Astrocyte (in vitro differentiated cells and primary cell): Measurements from ENCODE around the gene MT1M. TPM values are rescaled to one million over a fixed set of nuclear protein-coding genes. Genes with fewer than 3 reads are reported as not detected.

Experiments used
- DNase-seq: peaks from one replicate; pipeline ENCODE4 v3.0.0-alpha.2; 2010; ENCODE audit warnings: low read depth
- FAIRE-seq: peaks from 2 replicates; lab custom pipeline; 2011; peaks lifted over from hg19 to GRCh38; lab: Jason Lieb, UNC
- H2AFZ ChIP-seq: 2 replicates; pipeline ENCODE4 v1.6.0; 2012; ENCODE audit warnings: low read depth, low read length, inconsistent platforms
- H3K27ac ChIP-seq: 2 replicates; pipeline ENCODE4 v1.5.1; 2011; ENCODE audit warnings: low read depth, low read length, inconsistent platforms
- H3K27me3 ChIP-seq: 2 replicates; pipeline ENCODE4 v1.6.0; 2011; ENCODE audit warnings: low read length, inconsistent platforms; ENCODE audit not compliant: insufficient read depth
- H3K36me3 ChIP-seq: 2 replicates; pipeline ENCODE4 v1.5.1; 2011; ENCODE audit warnings: low read length, inconsistent platforms; ENCODE audit not compliant: insufficient read depth
- H3K4me1 ChIP-seq: 2 replicates; pipeline ENCODE4 v1.5.1; 2011; ENCODE audit warnings: low read length, inconsistent platforms; ENCODE audit not compliant: insufficient read depth
- H3K4me2 ChIP-seq: 2 replicates; pipeline ENCODE4 v1.6.0; 2012; ENCODE audit warnings: low read length, inconsistent platforms
- H3K4me3 ChIP-seq: 2 replicates; pipeline ENCODE4 v1.5.1; 2011; ENCODE audit warnings: low read depth, mild to moderate bottlenecking, low read length, inconsistent platforms; ENCODE audit not compliant: insufficient read depth
- H3K79me2 ChIP-seq: 2 replicates; pipeline ENCODE4 v1.6.0; 2012; ENCODE audit warnings: mild to moderate bottlenecking, low read length, inconsistent platforms; ENCODE audit not compliant: insufficient read depth
- H3K9ac ChIP-seq: 2 replicates; pipeline ENCODE4 v1.6.0; 2012; ENCODE audit warnings: mild to moderate bottlenecking, low read length, inconsistent platforms
- H3K9me3 ChIP-seq: 2 replicates; pipeline ENCODE4 v1.5.1; 2012; ENCODE audit warnings: low read depth, mild to moderate bottlenecking, low read length, inconsistent platforms; ENCODE audit not compliant: insufficient read depth
- H4K20me1 ChIP-seq: 2 replicates; pipeline ENCODE4 v1.6.0; 2012; ENCODE audit warnings: low read length, inconsistent platforms; ENCODE audit not compliant: insufficient read depth
- H3K27ac Mint-ChIP-seq: one replicate; pipeline ENCODE4 v1.8.0; 2021; ENCODE audit warnings: mild to moderate bottlenecking, mixed read lengths; ENCODE audit not compliant: unreplicated experiment
- H3K27me3 Mint-ChIP-seq: one replicate; pipeline ENCODE4 v1.8.0; 2021; ENCODE audit warnings: low read depth, mixed read lengths; ENCODE audit not compliant: unreplicated experiment
- H3K36me3 Mint-ChIP-seq: one replicate; pipeline ENCODE4 v1.8.0; 2021; ENCODE audit warnings: low read depth, mixed read lengths; ENCODE audit not compliant: unreplicated experiment
- H3K4me1 Mint-ChIP-seq: one replicate; pipeline ENCODE4 v1.8.0; 2021; ENCODE audit warnings: low read depth, mixed read lengths; ENCODE audit not compliant: unreplicated experiment
- H3K4me3 Mint-ChIP-seq: one replicate; pipeline ENCODE4 v1.8.0; 2021; ENCODE audit warnings: mild to moderate bottlenecking, moderate library complexity, mixed read lengths; ENCODE audit not compliant: unreplicated experiment
- H3K9me3 Mint-ChIP-seq: one replicate; pipeline ENCODE4 v1.8.0; 2021; ENCODE audit warnings: mild to moderate bottlenecking, mixed read lengths; ENCODE audit not compliant: unreplicated experiment
- EZH2 ChIP-seq: IDR thresholded peaks from 2 replicates; pipeline ENCODE4 v1.6.1; 2012; ENCODE audit warnings: mild to moderate bottlenecking, low read length, inconsistent platforms; ENCODE audit not compliant: insufficient read depth
- total RNA-seq: library from RNA; stranded (reverse); gene quantifications from 2 replicates; pipeline ENCODE4 v1.2.1, GENCODE V29; 2021
- TF ChIP-seq, protein P1 (sequence below): IDR thresholded peaks from 2 replicates; pipeline ENCODE4 v1.5.1; 2011; ENCODE audit warnings: low read depth, mild to moderate bottlenecking, inconsistent platforms, low read length, moderate library complexity; ENCODE audit not compliant: insufficient read depth

MT1M gene
- total RNA-seq, 1 donor from 2014 or later: not detected

GRCh38 chr16:56669005-56669839 lies 36.8 kb downstream of the MT1M start, which contains the start of gene MT1H:
MT1H (plus strand) TSS chr16:56669814; CDS start chr16:56669885, 71 bp downstream.
- H3K9me3 Mint-ChIP-seq: peaks cover 11% of the 10 kb centered on the region
- peaks cover 4% of the 10 kb centered on the region for H3K4me1 Mint-ChIP-seq
- Histone ChIP-seq H3K4me3 (no peak within 1 kb of the TSS), H3K9ac (no peak within 1 kb of the TSS), H3K36me3 (no peaks in the 10 kb centered on the region), H3K79me2 (no peaks in the 10 kb centered on the region), H3K4me1 (peaks cover 5% of the 10 kb centered on the region), H2AFZ (no peak within 1 kb of the TSS), H3K4me2 (no peak within 1 kb of the TSS), H3K27ac (no peak within 1 kb of the TSS), H3K9me3 (peaks cover 2% of the 10 kb centered on the region), H3K27me3 (peaks cover 96% of the 10 kb centered on the region), H4K20me1 (peaks cover 4% of the 10 kb centered on the region)
- peaks cover 2% of the 10 kb centered on the region for H3K36me3 Mint-ChIP-seq
- DNase-seq (no peak), FAIRE-seq (no peak)
- no peak within 1 kb of the TSS for H3K4me3 Mint-ChIP-seq
- peaks cover 97% of the 10 kb centered on the region for H3K27me3 Mint-ChIP-seq
- H3K27ac Mint-ChIP-seq: no peak within 1 kb of the TSS
- peak; percentile 92 for TF ChIP-seq EZH2
- TF ChIP-seq, protein P1, sequence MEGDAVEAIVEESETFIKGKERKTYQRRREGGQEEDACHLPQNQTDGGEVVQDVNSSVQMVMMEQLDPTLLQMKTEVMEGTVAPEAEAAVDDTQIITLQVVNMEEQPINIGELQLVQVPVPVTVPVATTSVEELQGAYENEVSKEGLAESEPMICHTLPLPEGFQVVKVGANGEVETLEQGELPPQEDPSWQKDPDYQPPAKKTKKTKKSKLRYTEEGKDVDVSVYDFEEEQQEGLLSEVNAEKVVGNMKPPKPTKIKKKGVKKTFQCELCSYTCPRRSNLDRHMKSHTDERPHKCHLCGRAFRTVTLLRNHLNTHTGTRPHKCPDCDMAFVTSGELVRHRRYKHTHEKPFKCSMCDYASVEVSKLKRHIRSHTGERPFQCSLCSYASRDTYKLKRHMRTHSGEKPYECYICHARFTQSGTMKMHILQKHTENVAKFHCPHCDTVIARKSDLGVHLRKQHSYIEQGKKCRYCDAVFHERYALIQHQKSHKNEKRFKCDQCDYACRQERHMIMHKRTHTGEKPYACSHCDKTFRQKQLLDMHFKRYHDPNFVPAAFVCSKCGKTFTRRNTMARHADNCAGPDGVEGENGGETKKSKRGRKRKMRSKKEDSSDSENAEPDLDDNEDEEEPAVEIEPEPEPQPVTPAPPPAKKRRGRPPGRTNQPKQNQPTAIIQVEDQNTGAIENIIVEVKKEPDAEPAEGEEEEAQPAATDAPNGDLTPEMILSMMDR: no peak

- Histone ChIP-seq H3K79me2 (no peaks in the 10 kb centered on the region), H3K27ac (no peak overlapping the region), H3K4me1 (peaks cover 5% of the 10 kb centered on the region), H3K9ac (no peak overlapping the region), H3K27me3 (peaks cover 90% of the 10 kb centered on the region), H2AFZ (no peak overlapping the region), H3K36me3 (no peaks in the 10 kb centered on the region), H3K9me3 (peaks cover 2% of the 10 kb centered on the region), H4K20me1 (peaks cover 4% of the 10 kb centered on the region), H3K4me3 (no peak overlapping the region), H3K4me2 (no peak overlapping the region)
- Mint-ChIP-seq H3K36me3 (peaks cover 2% of the 10 kb centered on the region), H3K27me3 (peaks cover 96% of the 10 kb centered on the region), H3K27ac (no peak overlapping the region), H3K4me1 (peaks cover 4% of the 10 kb centered on the region), H3K4me3 (no peak overlapping the region), H3K9me3 (peaks cover 11% of the 10 kb centered on the region)
- no peak for FAIRE-seq
- TF ChIP-seq, protein P1: no peak
- TF ChIP-seq EZH2: peak; percentile 70
- DNase-seq: no peak
Measured at GRCh38 chr16:56669840-56670619, 37.6 kb downstream of the MT1M start.
